Stimulated activated CD8-positive, alpha-beta memory T cell treated with anti-CD3 and anti-CD28 coated beads, Interleukin-15, amount 100 ng/mL, for 24 hours (primary cell): ENCODE measurements around the gene GATAD2A.
A peak's percentile ranks its signal among the peaks of the same experiment; 100 is the strongest.
"Not testable (repeated sequence)": the region's sequence is repeated elsewhere in the genome, so short reads cannot be mapped to it uniquely, and the experiment has no call there.

Experiments used
- DNase-seq: peaks from one replicate; pipeline ENCODE4 v3.0.0-alpha.2; 2020; ENCODE audit warnings: low read depth

The GATAD2A gene

GRCh38 chr19:19388568-19389555 lies 16.6 kb upstream of the GATAD2A start:
- no peak for DNase-seq

- DNase-seq = not testable (repeated sequence)
These were observed 15.8 kb upstream of the GATAD2A start for GRCh38 chr19:19389683-19390082.

GRCh38 chr19:19394333-19394732 lies 11.1 kb upstream of the GATAD2A start:
- DNase-seq = not testable (repeated sequence)

GRCh38 chr19:19399733-19400433 lies 5.6 kb upstream of the GATAD2A start:
- no peak for DNase-seq

- DNase-seq = no peak
These were observed 2.7 kb upstream of the GATAD2A start for GRCh38 chr19:19402656-19403372.

- DNase-seq = no peak
These were observed 2.0 kb upstream of the GATAD2A start for GRCh38 chr19:19403373-19403901.

GRCh38 chr19:19405971-19406877 lies 749 bp downstream of the GATAD2A start:
- peak; percentile 36 for DNase-seq

- no peak for DNase-seq
These were observed 1.6 kb downstream of the GATAD2A start for GRCh38 chr19:19406878-19407632.

GRCh38 chr19:19407633-19407930 lies 2.1 kb downstream of the GATAD2A start:
- no peak for DNase-seq

GRCh38 chr19:19409205-19409604 lies 3.7 kb downstream of the GATAD2A start:
- DNase-seq = no peak

GRCh38 chr19:19409631-19410030 lies 4.2 kb downstream of the GATAD2A start:
- no peak for DNase-seq

- DNase-seq = no peak
These were observed 5.4 kb downstream of the GATAD2A start for GRCh38 chr19:19410553-19411550.

GRCh38 chr19:19416280-19416679 lies 10.8 kb downstream of the GATAD2A start:
- DNase-seq = no peak

- no peak for DNase-seq
These were observed 11.6 kb downstream of the GATAD2A start for GRCh38 chr19:19417046-19417445.

GRCh38 chr19:19417628-19418245 lies 12.3 kb downstream of the GATAD2A start:
- no peak for DNase-seq

- no peak for DNase-seq
These were observed 13.2 kb downstream of the GATAD2A start for GRCh38 chr19:19418555-19419260.

- DNase-seq = no peak
These were observed 15.3 kb downstream of the GATAD2A start for GRCh38 chr19:19420570-19421298.
